NAMALWA (cell line): Measurements from ENCODE around the gene AZU1.

Experiments
- DNase-seq: peaks from one replicate; pipeline ENCODE4 v3.0.0-alpha.2; 2015; ENCODE audit warnings: low spot score

Gene AZU1

DNA sequence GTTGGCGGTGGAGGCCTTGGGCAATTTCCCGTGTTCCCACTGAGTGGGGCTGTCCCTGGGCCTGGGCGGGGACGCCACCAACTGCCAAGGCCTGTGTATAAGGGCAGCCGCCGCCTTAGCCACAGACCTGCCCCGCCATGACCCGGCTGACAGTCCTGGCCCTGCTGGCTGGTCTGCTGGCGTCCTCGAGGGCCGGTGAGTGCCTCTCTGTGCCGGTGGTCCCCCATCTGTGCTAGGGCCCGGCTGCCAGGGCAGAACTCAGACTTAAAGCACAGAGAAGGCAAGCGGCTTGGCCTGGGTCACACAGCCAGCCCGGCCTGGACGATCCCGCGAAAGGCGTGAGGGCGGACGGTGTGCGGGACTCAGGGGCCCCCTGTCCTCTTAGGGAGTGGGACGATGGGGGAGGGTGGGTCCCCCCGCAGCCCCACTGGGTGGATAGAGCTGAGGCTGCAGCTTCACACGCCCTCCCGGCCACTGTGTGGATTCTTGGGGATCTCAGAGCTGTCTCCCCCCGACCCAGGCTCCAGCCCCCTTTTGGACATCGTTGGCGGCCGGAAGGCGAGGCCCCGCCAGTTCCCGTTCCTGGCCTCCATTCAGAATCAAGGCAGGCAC is at the start of gene AZU1:
TSS of gene AZU1 (plus strand) at position 128 of the 612 bp plus-strand sequence. CDS start at position 138, 10 bp downstream.
- no peak for DNase-seq

DNA sequence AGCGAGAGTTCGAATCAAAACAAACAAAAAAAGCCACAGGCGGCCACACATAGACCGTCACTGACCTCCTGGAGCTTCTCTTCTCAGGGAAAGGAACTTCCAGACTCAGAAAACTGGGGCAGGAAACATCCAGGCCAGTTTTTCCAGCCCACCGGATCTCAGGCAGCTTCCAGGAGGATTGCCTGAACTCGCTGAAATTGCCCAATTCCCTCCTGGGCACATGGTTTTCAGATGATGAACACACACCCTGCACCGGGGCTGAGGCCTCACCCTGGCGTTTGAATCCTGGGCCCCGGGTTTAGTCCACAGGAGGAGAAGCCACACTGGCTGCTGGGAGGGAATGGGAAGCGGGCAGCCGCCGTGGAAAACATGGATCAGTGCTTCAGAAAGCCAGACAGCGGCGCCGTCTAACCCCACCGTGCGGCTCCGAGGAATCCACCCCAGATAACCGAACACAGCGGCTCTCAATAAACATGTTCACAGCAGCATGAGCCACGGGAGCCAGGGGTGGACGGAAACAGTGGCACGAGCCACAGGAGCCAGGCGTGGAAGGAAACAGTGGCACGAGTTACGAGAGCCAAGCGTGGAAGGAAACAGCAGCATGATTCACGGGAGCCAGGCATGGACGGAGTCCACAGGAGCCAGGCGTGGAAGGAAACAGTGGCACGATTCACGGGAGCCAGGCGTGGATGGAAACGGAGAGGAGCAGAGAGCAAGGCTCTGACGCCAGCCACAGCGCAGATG is 48.6 kb upstream of the AZU1 start:
- DNase-seq: no peak

DNA sequence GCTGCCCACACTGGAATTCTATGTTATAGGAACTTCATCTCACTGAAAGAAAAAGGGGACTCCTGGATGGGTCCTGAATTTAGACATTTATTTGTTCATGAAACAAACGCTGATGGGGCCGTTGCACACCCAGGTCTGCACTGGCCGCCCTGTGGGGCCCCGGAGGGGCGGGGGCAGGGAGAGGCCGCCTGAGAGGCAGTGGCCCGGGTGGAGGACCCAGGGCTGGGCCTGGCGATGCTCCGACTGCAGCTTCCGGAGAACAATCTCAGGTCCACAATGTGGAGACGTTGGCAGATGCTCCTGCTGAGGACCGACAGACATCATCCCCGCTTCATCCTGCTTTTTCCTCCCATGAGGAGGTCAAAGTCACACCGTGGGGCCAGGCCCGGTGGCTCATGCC is 46.7 kb upstream of the AZU1 start:
- no peak for DNase-seq

DNA sequence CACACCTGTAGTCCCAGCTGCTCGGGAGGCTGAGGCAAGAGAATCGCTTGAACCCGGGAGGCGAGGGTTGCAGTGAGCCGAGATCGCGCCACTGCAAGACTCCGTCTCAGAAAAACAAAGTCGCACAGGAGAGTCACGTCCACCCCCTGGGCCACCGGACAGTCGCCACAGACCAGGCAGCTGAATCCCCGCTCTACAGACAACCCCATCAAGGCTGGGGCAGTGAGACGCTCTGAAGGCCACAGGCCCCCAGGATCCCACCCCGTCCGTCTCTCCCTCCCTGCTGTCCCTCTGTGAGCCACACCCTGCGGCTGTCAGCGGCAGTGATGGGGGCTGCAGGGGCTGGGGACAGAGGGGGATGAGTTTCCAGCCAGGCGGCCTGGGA is 45.8 kb upstream of the AZU1 start:
- no peak for DNase-seq

GRCh38 chr19:782185-782877 is 45.3 kb upstream of the AZU1 start:
- DNase-seq: no peak

GRCh38 chr19:782878-783668 is 44.6 kb upstream of the AZU1 start:
- no peak for DNase-seq

GRCh38 chr19:784541-784940 is 43.1 kb upstream of the AZU1 start:
- DNase-seq: no peak

GRCh38 chr19:787536-787935 is 40.1 kb upstream of the AZU1 start:
- no peak for DNase-seq

- DNase-seq: no peak
These were observed 39.0 kb upstream of the AZU1 start for GRCh38 chr19:788686-788982.

GRCh38 chr19:788983-789700 is 38.5 kb upstream of the AZU1 start:
- DNase-seq: no peak

DNA sequence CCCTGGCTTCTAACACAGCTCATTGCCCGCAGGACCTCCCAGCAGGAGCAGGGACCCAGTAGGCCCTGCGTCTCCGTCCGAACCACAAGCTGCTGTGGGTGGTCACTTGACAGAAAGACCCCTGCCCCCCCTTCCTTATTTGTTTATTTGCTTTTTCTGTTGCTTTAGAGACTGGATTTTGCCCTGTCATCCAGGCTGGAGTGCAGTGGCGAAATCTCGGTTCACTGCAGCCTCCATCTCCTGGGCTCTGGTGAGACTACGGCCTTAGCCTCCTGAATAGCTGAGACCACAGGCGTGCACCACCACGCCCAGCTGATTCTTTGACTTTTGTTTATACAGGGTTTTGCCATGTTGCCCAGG is 38.0 kb upstream of the AZU1 start:
- DNase-seq: no peak

DNA sequence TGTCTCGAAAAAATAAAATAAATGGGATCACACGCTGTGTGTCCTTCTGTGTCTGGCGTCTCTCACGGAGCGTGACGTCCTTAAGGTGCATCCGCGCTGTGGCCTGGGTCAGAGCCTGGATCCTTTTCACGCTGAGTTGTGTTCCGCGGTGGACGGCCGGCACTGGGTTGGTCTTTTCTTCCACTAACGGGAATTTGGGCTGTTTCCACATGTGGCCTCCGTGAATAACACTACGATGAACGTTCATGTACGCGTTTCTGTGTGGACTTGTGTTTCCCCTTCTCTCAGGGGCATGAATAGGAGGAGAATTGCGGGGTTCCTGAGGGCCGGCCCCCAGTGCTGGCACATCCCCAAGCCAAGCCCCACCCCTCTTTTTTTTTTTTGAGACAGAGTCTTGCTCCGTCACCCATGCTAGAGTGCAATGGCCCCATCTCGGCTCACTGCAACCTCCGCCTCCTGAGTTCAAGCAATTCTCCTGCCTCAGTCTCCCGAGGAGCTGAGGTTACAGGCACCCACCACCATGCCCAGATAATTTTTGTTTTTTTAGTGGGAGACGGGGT is 36.5 kb upstream of the AZU1 start:
- DNase-seq: no peak

- no peak for DNase-seq
These were observed 35.9 kb upstream of the AZU1 start for GRCh38 chr19:791567-792305.

GRCh38 chr19:792306-792885 is 35.2 kb upstream of the AZU1 start:
- DNase-seq: no peak

- DNase-seq: no peak
These were observed 33.8 kb upstream of the AZU1 start for GRCh38 chr19:793806-794205.

- no peak for DNase-seq
These were observed 32.5 kb upstream of the AZU1 start for GRCh38 chr19:795073-795611.

DNA sequence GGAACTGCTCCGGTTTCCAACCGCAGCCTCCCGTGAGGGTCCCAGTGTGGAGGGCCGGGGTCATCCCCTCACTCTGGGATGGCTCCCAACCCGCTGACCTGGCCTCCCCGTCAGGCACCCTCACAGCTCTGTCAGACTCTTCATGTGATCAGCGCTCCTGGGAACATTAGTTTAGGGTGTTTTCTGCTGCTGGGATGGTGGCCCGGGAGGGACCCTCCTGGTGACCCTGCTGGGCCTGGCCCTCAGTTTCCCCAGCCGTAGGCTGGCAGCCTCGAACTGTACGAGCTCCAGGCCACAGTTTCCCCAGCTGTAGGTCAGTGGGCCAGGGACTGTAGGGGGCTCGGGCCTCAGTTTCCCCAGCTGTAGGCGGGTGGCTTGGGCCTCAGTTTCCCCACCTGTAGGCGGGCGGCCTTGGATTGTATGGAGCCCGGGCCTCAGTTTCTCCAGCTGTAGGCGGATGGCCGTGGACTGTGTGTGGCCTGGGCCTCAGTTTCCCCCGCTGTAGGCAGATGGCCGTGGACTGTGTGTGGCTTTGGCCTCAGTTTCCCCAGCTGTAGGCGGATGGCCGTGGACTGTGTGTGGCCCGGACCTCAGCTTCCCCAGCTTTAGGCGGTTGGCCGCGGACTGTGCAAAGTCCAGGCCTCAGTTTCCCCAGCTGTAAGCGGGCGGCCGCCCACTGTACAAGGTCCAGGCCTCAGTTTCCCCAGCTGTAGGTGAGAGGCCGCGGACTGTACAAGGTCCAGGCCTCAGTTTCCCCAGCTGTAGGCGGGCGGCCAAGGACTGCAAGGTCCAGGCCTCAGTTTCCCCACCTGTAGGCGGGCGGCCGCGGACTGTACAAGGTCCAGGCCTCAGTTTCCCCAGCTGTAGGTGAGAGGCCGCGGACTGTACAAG is 31.7 kb upstream of the AZU1 start:
- DNase-seq: no peak

- peak; percentile 100 for DNase-seq
These were observed 30.7 kb upstream of the AZU1 start, which contains the start of gene PTBP1 for GRCh38 chr19:796692-797527. PTBP1 (plus strand) TSS chr19:797452; CDS start chr19:797498, 46 bp downstream.
